Mesenchymal stem cell (in vitro differentiated cells and primary cell): ENCODE measurements around the gene SRGAP1.
A peak's percentile ranks its signal among the peaks of the same experiment; 100 is the strongest.

Experiments
- DNase-seq: peaks from one replicate; pipeline ENCODE4 v3.0.0-alpha.2; 2013
- H2AFZ ChIP-seq: one replicate; pipeline ENCODE4 v1.6.1; 2013; ENCODE audit warnings: low read depth, mild to moderate bottlenecking, control low read depth, inconsistent platforms, low read length, moderate library complexity
- H2AK5ac ChIP-seq: 2 replicates; pipeline ENCODE4 v1.6.1; 2013; ENCODE audit warnings: low read length, moderate library complexity, mild to moderate bottlenecking, inconsistent platforms; ENCODE audit not compliant: severe bottlenecking
- H2BK120ac ChIP-seq: one replicate; pipeline ENCODE4 v1.6.1; 2013; ENCODE audit warnings: low read depth, mild to moderate bottlenecking, inconsistent platforms, low read length, moderate library complexity
- H2BK12ac ChIP-seq, 2 experiments: one replicate each; pipeline ENCODE4 v1.6.1; 2013; ENCODE audit warnings: inconsistent platforms in 2 of 2, low read length in 2 of 2, mild to moderate bottlenecking in 2 of 2, moderate library complexity in 2 of 2, control low read depth in 1 of 2
- H2BK15ac ChIP-seq: one replicate; pipeline ENCODE4 v1.6.1; 2013; ENCODE audit warnings: mild to moderate bottlenecking, low read depth, inconsistent platforms; ENCODE audit not compliant: poor library complexity, severe bottlenecking
- H2BK5ac ChIP-seq: 2 replicates; pipeline ENCODE4 v1.6.1; 2013; ENCODE audit warnings: low read depth, mild to moderate bottlenecking, low read length, control low read depth, inconsistent platforms; ENCODE audit not compliant: poor library complexity, severe bottlenecking
- H3K14ac ChIP-seq, 2 experiments: one replicate each; pipeline ENCODE4 v1.6.1; 2013; ENCODE audit warnings: inconsistent platforms in 2 of 2, low read length in 2 of 2, control low read depth in 1 of 2, mild to moderate bottlenecking in 1 of 2, moderate library complexity in 1 of 2
- H3K18ac ChIP-seq, 2 experiments: one replicate each; pipeline ENCODE4 v1.6.1; 2013; ENCODE audit warnings: inconsistent platforms in 2 of 2, low read length in 2 of 2, control low read depth in 1 of 2, low read depth in 1 of 2, mild to moderate bottlenecking in 1 of 2
- H3K23ac ChIP-seq, 2 experiments: one replicate each; pipeline ENCODE4 v1.6.1; 2013; ENCODE audit warnings: inconsistent platforms in 2 of 2, low read length in 2 of 2, mild to moderate bottlenecking in 2 of 2, moderate library complexity in 2 of 2, control low read depth in 1 of 2
- H3K27ac ChIP-seq: 2 replicates; pipeline ENCODE4 v1.5.1; 2013; ENCODE audit warnings: mild to moderate bottlenecking, moderate library complexity, low read length, control low read depth, inconsistent platforms; ENCODE audit not compliant: poor library complexity, severe bottlenecking
- H3K27me3 ChIP-seq, 2 experiments: 2 replicates each; pipeline versions ENCODE4 v1.6.1 to v1.7.0; 2013; ENCODE audit warnings: low read length in 2 of 2, mild to moderate bottlenecking in 2 of 2, moderate library complexity in 2 of 2, control low read depth in 1 of 2, inconsistent platforms in 1 of 2; ENCODE audit not compliant: control insufficient read depth in 1 of 2, insufficient read depth in 1 of 2
- H3K36me3 ChIP-seq, 2 experiments: 2 replicates each; pipeline versions ENCODE4 v1.6.1 to v1.7.0; 2013; ENCODE audit warnings: low read length in 2 of 2, control low read depth in 1 of 2, inconsistent platforms in 1 of 2, low read depth in 1 of 2, mild to moderate bottlenecking in 1 of 2; ENCODE audit not compliant: insufficient read depth in 2 of 2, control insufficient read depth in 1 of 2
- H3K4ac ChIP-seq, 2 experiments: one replicate each; pipeline ENCODE4 v1.6.1; 2013; ENCODE audit warnings: inconsistent platforms in 2 of 2, low read length in 2 of 2, mild to moderate bottlenecking in 2 of 2, moderate library complexity in 2 of 2, control low read depth in 1 of 2, low read depth in 1 of 2
- H3K4me1 ChIP-seq: 2 replicates; pipeline ENCODE4 v1.6.1; 2013; ENCODE audit warnings: low read depth, low read length, control low read depth; ENCODE audit not compliant: control insufficient read depth, insufficient read depth
- H3K4me2 ChIP-seq: 2 replicates; pipeline ENCODE4 v1.6.1; 2013; ENCODE audit warnings: low read length, mild to moderate bottlenecking, inconsistent platforms; ENCODE audit not compliant: poor library complexity, severe bottlenecking
- H3K4me3 ChIP-seq, 2 experiments: 2 replicates each; pipeline versions ENCODE4 v1.5.1 to v1.7.0; 2013; ENCODE audit warnings: low read length in 2 of 2, mild to moderate bottlenecking in 2 of 2, control low read depth in 1 of 2, low read depth in 1 of 2; ENCODE audit not compliant: insufficient read depth in 1 of 2
- H3K79me1 ChIP-seq: replicated peaks from 2 replicates; pipeline ENCODE4 v1.6.1; 2013; ENCODE audit warnings: mild to moderate bottlenecking, control low read depth, low read length, inconsistent platforms; ENCODE audit not compliant: poor library complexity, severe bottlenecking
- H3K9ac ChIP-seq: 2 replicates; pipeline ENCODE4 v1.7.0; 2013; ENCODE audit warnings: mild to moderate bottlenecking, low read length, moderate library complexity
- H3K9me3 ChIP-seq: 2 replicates; pipeline ENCODE4 v1.7.0; 2013; ENCODE audit warnings: mild to moderate bottlenecking, low read length; ENCODE audit not compliant: control insufficient read depth
- H4K8ac ChIP-seq: one replicate; pipeline ENCODE4 v1.6.1; 2013; ENCODE audit warnings: inconsistent platforms, mild to moderate bottlenecking, low read length, moderate library complexity
- H4K91ac ChIP-seq: one replicate; pipeline ENCODE4 v1.6.1; 2013; ENCODE audit warnings: mild to moderate bottlenecking, low read length, inconsistent platforms
- WGBS: methylation state at CpG from one replicate; pipeline ENCODE4 v1.1.7; 2013; ENCODE audit warnings: mixed read lengths; 5-methylcytosine and 5-hydroxymethylcytosine counted together

The SRGAP1 gene

DNA sequence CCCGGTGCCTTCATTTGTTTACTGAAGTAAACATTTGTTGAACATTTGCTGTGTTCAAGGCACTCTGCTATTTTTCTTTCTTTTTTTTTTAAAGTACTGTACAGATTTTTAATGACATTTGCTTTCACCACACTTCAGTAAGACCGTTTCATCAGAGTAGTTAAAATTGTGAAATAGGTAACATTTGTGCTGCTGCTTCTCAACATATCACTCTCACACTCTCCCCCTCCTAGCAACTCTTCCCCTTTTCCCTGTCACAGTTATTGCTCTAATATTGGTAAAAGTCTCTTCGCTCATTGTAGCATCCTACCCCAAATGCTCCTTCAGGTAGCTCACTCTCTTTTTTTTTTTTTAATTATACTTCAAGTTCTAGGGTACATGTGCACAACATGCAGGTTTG is 49.6 kb downstream of the SRGAP1 start:
- Histone ChIP-seq H3K18ac (no peak overlapping the region), H3K79me1 (peaks cover 16% of the 10 kb centered on the region), H3K36me3 (peaks cover 8 to 27% of the 10 kb centered on the region in 2 experiments), H3K4me3 (no peak overlapping the region), H2AFZ (no peak overlapping the region), H3K4me2 (no peak overlapping the region), H4K8ac (no peak overlapping the region), H3K14ac (no peak overlapping the region), H2BK120ac (no peak overlapping the region), H2BK5ac (no peak overlapping the region), H3K4ac (no peak overlapping the region), H3K4me1 (peaks cover 6% of the 10 kb centered on the region), H4K91ac (no peak overlapping the region), H3K27ac (no peak overlapping the region), H3K23ac (no peak overlapping the region), H3K27me3 (no peaks in the 10 kb centered on the region), H2BK15ac (no peak overlapping the region), H3K9me3 (no peaks in the 10 kb centered on the region), H2BK12ac (no peak overlapping the region), H3K9ac (no peak overlapping the region), H2AK5ac (no peak overlapping the region)
- peak; percentile 44 for DNase-seq
- no CpG with 5 or more reads among the region's 3 CpGs for whole genome bisulfite sequencing

DNA sequence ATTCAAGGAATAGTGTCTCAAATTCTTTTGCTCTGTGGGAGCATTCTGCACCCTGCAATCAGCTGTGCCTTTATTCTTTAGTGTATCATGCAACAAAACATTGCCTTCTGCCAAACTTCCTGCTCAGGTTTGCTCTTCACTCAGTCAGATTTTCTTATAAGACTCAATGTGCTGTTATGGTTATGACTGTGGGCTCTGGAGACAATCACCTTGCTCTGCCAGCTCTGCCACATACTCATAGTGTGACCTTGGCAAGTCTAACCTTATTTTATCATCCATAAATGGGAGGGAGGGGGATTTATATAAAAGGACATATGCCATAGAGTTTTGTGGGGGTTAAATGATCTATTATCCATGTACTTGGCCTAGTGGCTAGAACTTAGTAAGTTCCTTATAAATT is 51.3 kb downstream of the SRGAP1 start:
- no peak overlapping the region for H4K8ac ChIP-seq
- H3K23ac ChIP-seq = no peak overlapping the region
- H2BK12ac ChIP-seq = no peak overlapping the region
- no peak for DNase-seq
- H4K91ac ChIP-seq = no peak overlapping the region
- no peak overlapping the region for H3K4me2 ChIP-seq
- no peak overlapping the region for H2AFZ ChIP-seq
- H3K79me1 ChIP-seq = peaks cover 14% of the 10 kb centered on the region
- no peak overlapping the region for H2BK15ac ChIP-seq
- H3K14ac ChIP-seq = no peak overlapping the region
- H3K4ac ChIP-seq = no peak overlapping the region
- no peak overlapping the region for H3K18ac ChIP-seq
- no peaks in the 10 kb centered on the region for H3K9me3 ChIP-seq
- no peak overlapping the region for H2BK120ac ChIP-seq
- no peak overlapping the region for H3K27ac ChIP-seq
- H3K4me1 ChIP-seq = no peaks in the 10 kb centered on the region
- H2AK5ac ChIP-seq = no peak overlapping the region
- no peaks in the 10 kb centered on the region for H3K27me3 ChIP-seq
- H3K36me3 ChIP-seq = peaks cover 3 to 18% of the 10 kb centered on the region in 2 experiments
- H3K4me3 ChIP-seq = no peak overlapping the region
- no peak overlapping the region for H2BK5ac ChIP-seq
- no peak overlapping the region for H3K9ac ChIP-seq

DNA sequence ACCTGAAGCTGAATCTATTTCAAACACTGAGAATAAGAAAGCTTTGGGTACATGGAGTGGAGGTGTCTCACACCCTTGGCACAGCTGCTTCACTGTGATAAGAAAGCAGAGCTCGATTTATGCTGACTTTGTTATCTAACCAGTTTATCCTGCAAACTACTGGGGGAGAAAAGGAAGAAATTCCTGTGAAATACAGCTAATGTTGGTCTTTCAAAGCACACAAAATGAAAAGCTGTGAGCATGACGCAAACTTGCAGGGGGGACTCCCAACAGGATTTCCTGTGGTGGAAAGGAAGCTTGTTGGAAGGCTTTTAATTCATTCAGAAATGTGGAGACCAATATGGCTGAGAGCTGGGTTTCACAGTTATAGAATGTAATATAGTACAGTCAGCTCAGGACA is 53.4 kb downstream of the SRGAP1 start:
- Histone ChIP-seq H2BK12ac (no peak overlapping the region), H3K4me2 (no peak overlapping the region), H4K8ac (peak overlapping the region; percentile 19), H2BK5ac (no peak overlapping the region), H3K23ac (no peak overlapping the region), H3K18ac (no peak overlapping the region), H3K36me3 (peaks cover 0 to 17% of the 10 kb centered on the region in 2 experiments), H3K4me1 (no peaks in the 10 kb centered on the region), H3K4me3 (no peak overlapping the region), H3K14ac (no peak overlapping the region), H4K91ac (no peak overlapping the region), H3K27ac (no peak overlapping the region), H2BK120ac (no peak overlapping the region), H2AFZ (no peak overlapping the region), H2AK5ac (no peak overlapping the region), H3K9me3 (no peaks in the 10 kb centered on the region), H3K4ac (no peak overlapping the region), H3K79me1 (peaks cover 12% of the 10 kb centered on the region), H3K9ac (no peak overlapping the region), H3K27me3 (no peaks in the 10 kb centered on the region), H2BK15ac (no peak overlapping the region)
- 43% methylated on average over 2 of the region's 2 CpGs for WGBS
- peak; percentile 37 for DNase-seq

DNA sequence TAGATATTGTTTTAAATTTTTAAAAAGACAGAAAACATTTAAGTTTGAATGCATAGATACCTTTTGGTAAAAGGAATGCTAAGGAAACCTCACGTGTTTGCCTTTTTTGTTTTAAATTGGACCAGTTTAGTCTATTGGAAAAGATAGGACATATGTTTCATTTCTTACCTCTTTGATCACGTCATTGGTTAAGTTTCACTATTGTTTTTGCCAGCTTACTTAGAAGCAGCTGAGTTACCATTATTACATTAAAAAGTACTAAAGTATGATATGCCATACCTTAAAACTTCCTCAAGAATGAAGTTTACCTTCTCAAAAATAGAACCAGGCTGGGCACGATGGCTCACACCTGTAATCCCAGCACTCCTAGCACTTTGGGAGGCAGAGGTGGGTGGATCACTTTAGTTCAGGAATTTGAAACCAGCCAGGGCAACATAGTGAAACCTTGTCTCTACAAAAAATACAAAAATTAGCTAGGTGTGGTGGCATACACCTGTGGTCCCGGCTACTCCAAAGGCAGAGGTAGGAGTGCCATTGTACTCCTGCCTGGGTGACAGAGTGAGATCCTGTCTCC is 54.4 kb downstream of the SRGAP1 start:
- H2BK120ac ChIP-seq = no peak overlapping the region
- no peak overlapping the region for H3K27ac ChIP-seq
- H4K8ac ChIP-seq = no peak overlapping the region
- no peaks in the 10 kb centered on the region for H3K27me3 ChIP-seq
- H2BK5ac ChIP-seq = no peak overlapping the region
- H3K79me1 ChIP-seq = peaks cover 12% of the 10 kb centered on the region
- H3K4me3 ChIP-seq = no peak overlapping the region
- peaks cover 2% of the 10 kb centered on the region for H3K4me1 ChIP-seq
- peaks cover 0 to 17% of the 10 kb centered on the region in 2 experiments for H3K36me3 ChIP-seq
- H3K23ac ChIP-seq = no peak overlapping the region
- H3K14ac ChIP-seq = no peak overlapping the region
- H3K4ac ChIP-seq = no peak overlapping the region
- no peaks in the 10 kb centered on the region for H3K9me3 ChIP-seq
- H3K9ac ChIP-seq = no peak overlapping the region
- no peak overlapping the region for H2AFZ ChIP-seq
- H3K18ac ChIP-seq = no peak overlapping the region
- DNase-seq = no peak
- H2BK15ac ChIP-seq = no peak overlapping the region
- H4K91ac ChIP-seq = no peak overlapping the region
- H2AK5ac ChIP-seq = no peak overlapping the region
- H2BK12ac ChIP-seq = no peak overlapping the region
- 87% methylated on average over 2 of the region's 4 CpGs for WGBS
- no peak overlapping the region for H3K4me2 ChIP-seq
